Upper lobe of left lung (tissue), 6 donors: Measurements from ENCODE around the gene NUFIP1. TPM values are rescaled to one million over a fixed set of nuclear protein-coding genes. Genes with fewer than 3 reads are reported as not detected.

Experiments used
- ATAC-seq, 2 donors: fragments of 200-7000 bp; cut with Tn5 transposase; one replicate each; pipeline ENCODE4 v1.9.1; 2022; ENCODE audit warnings: mild to moderate bottlenecking in 2 of 2, moderate library complexity in 2 of 2; ENCODE audit not compliant: low FRiP score in 2 of 2
- DNase-seq, 2 donors: peaks; one replicate each; pipeline ENCODE4 v3.0.0-alpha.2; 2019 to 2020
- H3K27ac ChIP-seq, 4 donors: fragments of 200-600 bp; sonication (generic); one replicate each; pipeline ENCODE4 v1.5.1; 2016 to 2019
- H3K27me3 ChIP-seq, 4 donors: fragments of 200-600 bp; sonication (generic); one replicate each; pipeline ENCODE4 v1.5.1; 2017 to 2019
- H3K36me3 ChIP-seq, 4 donors: fragments of 200-600 bp; sonication (generic); one replicate each; pipeline ENCODE4 v1.5.1; 2016 to 2019
- H3K4me1 ChIP-seq, 4 donors: fragments of 200-600 bp; sonication (generic); one replicate each; pipeline ENCODE4 v1.5.1; 2018 to 2019
- H3K4me3 ChIP-seq, 4 donors: fragments of 200-600 bp; sonication (generic); one replicate each; pipeline ENCODE4 v1.5.1; 2017 to 2019; ENCODE audit warnings: mild to moderate bottlenecking in 2 of 4, moderate library complexity in 1 of 4
- H3K9me3 ChIP-seq, 4 donors: fragments of 200-600 bp; sonication (generic); one replicate each; pipeline ENCODE4 v1.5.1; 2018 to 2019
- EP300 ChIP-seq, 4 donors: sonication (generic); formaldehyde crosslinking; IDR thresholded peaks; one replicate each; pipeline ENCODE4 v1.5.1; 2017; ENCODE audit warnings: antibody characterized with exemption in 4 of 4, control low read depth in 2 of 4
- POLR2A ChIP-seq, 4 donors: fragments of 450-650 bp; IDR thresholded peaks; one replicate each; pipeline ENCODE4 v1.5.1; 2016 to 2017; ENCODE audit warnings: antibody characterized with exemption in 4 of 4, mild to moderate bottlenecking in 2 of 4
- POLR2AphosphoS5 ChIP-seq, 2 donors: sonication (generic); formaldehyde crosslinking; IDR thresholded peaks; one replicate each; pipeline ENCODE4 v1.5.1; 2017; ENCODE audit warnings: antibody characterized with exemption in 2 of 2
- WGBS, 2 donors: methylation state at CpG; one replicate each; pipeline ENCODE4 v1.1.5; 2017 to 2018; 5-methylcytosine and 5-hydroxymethylcytosine counted together
- total RNA-seq, 6 donors: library from RNA; depleted of rRNA in 4 of 6; stranded (reverse); fragments of >200 nt in 4 of 6; gene quantifications; one replicate each; pipeline versions ENCODE4 v1.1.0 to v1.2.1, GENCODE V29; 2016 to 2021
- TF ChIP-seq, protein P1 (sequence below), 6 experiments: fragments of 450-650 bp in 4 of 6; fragments of 200-600 bp in 2 of 6; sonication (generic) in 2 of 6; IDR thresholded peaks; one replicate each; pipeline ENCODE4 v1.5.1; 2016 to 2019; ENCODE audit warnings: antibody characterized with exemption in 6 of 6
- donor health status: DM: no; HTN: no; CAD: no; lungs with moderate emphysema.
- donor health status: DM: no; HTN: yes; CAD: no; lungs with severe emphysema.

The NUFIP1 gene
- total RNA-seq, 6 donors from 2014 or later: 0.78 to 4.1 (median 3.5) TPM

DNA sequence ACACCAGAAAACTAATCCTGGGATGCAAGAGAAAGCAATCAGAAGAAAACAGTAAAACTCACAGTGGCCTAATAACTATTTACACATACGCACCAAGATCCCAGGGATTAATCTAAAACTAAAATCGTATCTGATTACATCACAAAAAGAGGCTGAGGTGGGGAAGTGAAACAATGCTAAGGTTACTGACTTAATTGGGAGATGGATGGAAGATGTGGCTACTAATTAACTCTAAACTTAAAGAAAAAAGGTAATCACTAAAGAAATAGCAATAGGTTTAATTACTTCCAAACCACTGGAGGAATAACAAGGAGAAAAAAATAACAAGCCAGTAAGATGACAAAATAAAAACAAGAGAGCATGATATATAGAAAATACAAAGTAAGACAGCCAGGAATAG is 50.4 kb downstream of the NUFIP1 start:
- ATAC-seq (no peak), DNase-seq (no peak)
- Histone ChIP-seq H3K27ac (no peak overlapping the region), H3K27me3 (no peaks in the 10 kb centered on the region), H3K36me3 (peaks cover 0 to 13% (median 0%) of the 10 kb centered on the region in 4 donors), H3K9me3 (no peaks in the 10 kb centered on the region), H3K4me3 (no peak overlapping the region), H3K4me1 (peaks cover 0 to 9% (median under 1%) of the 10 kb centered on the region in 4 donors)
- TF ChIP-seq POLR2AphosphoS5 (IDR thresholded peaks at IDR 0.05): no peak
- no peak for TF ChIP-seq EP300 (IDR thresholded peaks at IDR 0.05)
- no peak for TF ChIP-seq POLR2A (IDR thresholded peaks at IDR 0.05)
- TF ChIP-seq, protein P1, sequence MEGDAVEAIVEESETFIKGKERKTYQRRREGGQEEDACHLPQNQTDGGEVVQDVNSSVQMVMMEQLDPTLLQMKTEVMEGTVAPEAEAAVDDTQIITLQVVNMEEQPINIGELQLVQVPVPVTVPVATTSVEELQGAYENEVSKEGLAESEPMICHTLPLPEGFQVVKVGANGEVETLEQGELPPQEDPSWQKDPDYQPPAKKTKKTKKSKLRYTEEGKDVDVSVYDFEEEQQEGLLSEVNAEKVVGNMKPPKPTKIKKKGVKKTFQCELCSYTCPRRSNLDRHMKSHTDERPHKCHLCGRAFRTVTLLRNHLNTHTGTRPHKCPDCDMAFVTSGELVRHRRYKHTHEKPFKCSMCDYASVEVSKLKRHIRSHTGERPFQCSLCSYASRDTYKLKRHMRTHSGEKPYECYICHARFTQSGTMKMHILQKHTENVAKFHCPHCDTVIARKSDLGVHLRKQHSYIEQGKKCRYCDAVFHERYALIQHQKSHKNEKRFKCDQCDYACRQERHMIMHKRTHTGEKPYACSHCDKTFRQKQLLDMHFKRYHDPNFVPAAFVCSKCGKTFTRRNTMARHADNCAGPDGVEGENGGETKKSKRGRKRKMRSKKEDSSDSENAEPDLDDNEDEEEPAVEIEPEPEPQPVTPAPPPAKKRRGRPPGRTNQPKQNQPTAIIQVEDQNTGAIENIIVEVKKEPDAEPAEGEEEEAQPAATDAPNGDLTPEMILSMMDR (IDR thresholded peaks at IDR 0.05): no peak
- 79 to 82% methylated on average over 2 of the region's 2 CpGs for WGBS, 2 donors

- Histone ChIP-seq H3K4me1 (peaks cover 4 to 22% (median 14%) of the 10 kb centered on the region in 4 donors), H3K27ac (no peak overlapping the region), H3K36me3 (peaks cover 0 to 4% (median 0%) of the 10 kb centered on the region in 4 donors), H3K9me3 (no peaks in the 10 kb centered on the region), H3K27me3 (no peaks in the 10 kb centered on the region), H3K4me3 (no peak overlapping the region)
- WGBS, 2 donors: 76 to 94% methylated on average over 1 of the region's 1 CpG
- DNase-seq: no peak
- TF ChIP-seq EP300 (IDR thresholded peaks at IDR 0.05) (no peak), POLR2A (IDR thresholded peaks at IDR 0.05) (no peak), POLR2AphosphoS5 (IDR thresholded peaks at IDR 0.05) (no peak)
- TF ChIP-seq, protein P1 (IDR thresholded peaks at IDR 0.05): no peak
- ATAC-seq: no peak
Measured at GRCh38 chr13:44936246-44936645, 53.0 kb downstream of the NUFIP1 start.

DNA sequence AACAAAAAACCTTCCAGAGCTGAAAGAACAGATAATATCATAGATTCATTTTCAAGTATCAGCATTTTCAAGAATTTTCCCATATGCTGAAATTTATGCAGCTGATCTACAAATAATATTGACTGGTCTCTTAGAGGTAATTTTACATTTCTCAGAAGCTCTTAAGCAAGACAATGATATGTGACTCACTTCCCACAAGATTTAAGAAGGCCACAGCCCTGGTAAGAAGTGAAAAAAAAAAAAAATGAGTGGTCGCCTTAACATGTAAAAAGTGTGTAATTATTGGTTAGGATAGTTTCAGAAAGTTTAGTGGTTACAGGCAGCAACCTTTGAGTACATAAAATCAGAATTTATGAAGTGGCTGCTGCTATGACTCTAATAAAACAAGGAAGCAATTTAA is 54.5 kb downstream of the NUFIP1 start:
- WGBS, 2 donors: 0% methylated on average over 1 of the region's 1 CpG
- H3K4me1 ChIP-seq: peaks cover 4 to 22% (median 14%) of the 10 kb centered on the region in 4 donors
- no peaks in the 10 kb centered on the region for H3K9me3 ChIP-seq
- no peak overlapping the region for H3K4me3 ChIP-seq
- H3K36me3 ChIP-seq: no peaks in the 10 kb centered on the region
- DNase-seq: no peak
- H3K27ac ChIP-seq: no peak overlapping the region
- no peak for ATAC-seq
- TF ChIP-seq POLR2A (IDR thresholded peaks at IDR 0.05) (no peak), EP300 (IDR thresholded peaks at IDR 0.05) (no peak), POLR2AphosphoS5 (IDR thresholded peaks at IDR 0.05) (no peak)
- TF ChIP-seq, protein P1 (IDR thresholded peaks at IDR 0.05): no peak
- H3K27me3 ChIP-seq: no peaks in the 10 kb centered on the region

DNA sequence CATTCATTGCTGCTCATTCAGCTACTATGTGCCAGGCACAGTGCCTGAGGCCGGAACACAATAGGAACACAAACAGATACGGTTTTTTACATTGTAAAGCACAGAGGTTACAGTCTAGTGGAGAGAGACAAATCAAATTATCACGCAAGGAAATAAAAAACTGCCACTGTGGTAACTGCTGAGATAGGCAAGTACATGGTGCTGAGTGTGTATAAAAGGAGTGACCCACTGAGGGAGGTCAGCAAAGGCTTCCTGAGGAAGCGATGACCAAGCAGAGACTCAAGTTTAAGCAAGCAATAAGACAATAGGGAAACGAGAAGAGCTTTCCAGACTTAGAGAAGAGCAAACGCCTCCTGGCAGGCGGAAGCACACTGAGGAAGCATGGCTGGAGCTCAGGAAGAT is 56.4 kb downstream of the NUFIP1 start:
- no peaks in the 10 kb centered on the region for H3K27me3 ChIP-seq
- no peak overlapping the region for H3K4me3 ChIP-seq
- peaks cover 4 to 22% (median 14%) of the 10 kb centered on the region in 4 donors for H3K4me1 ChIP-seq
- no peaks in the 10 kb centered on the region for H3K9me3 ChIP-seq
- no peaks in the 10 kb centered on the region for H3K36me3 ChIP-seq
- ATAC-seq (peak; percentile 81 to 87), DNase-seq (no peak)
- 42 to 55% methylated on average over 7 of the region's 7 CpGs for WGBS, 2 donors
- peak overlapping the region; percentile 63 to 71 (median 68) for H3K27ac ChIP-seq
- TF ChIP-seq, protein P1 (IDR thresholded peaks at IDR 0.05): no peak
- no peak for TF ChIP-seq POLR2A (IDR thresholded peaks at IDR 0.05)
- peak; percentile 54 to 62 for TF ChIP-seq POLR2AphosphoS5 (IDR thresholded peaks at IDR 0.05)
- TF ChIP-seq EP300 (IDR thresholded peaks at IDR 0.05): peak in 1 of 4 donors; percentile 25

- WGBS, 2 donors: 55 to 74% methylated on average over 5 of the region's 5 CpGs
- no peaks in the 10 kb centered on the region for H3K9me3 ChIP-seq
- DNase-seq (no peak), ATAC-seq (peak in 1 of 2 donors; percentile 36)
- peak overlapping the region; percentile 63 to 71 (median 68) for H3K27ac ChIP-seq
- H3K4me1 ChIP-seq: peaks cover 4 to 22% (median 14%) of the 10 kb centered on the region in 4 donors
- no peak for TF ChIP-seq POLR2A (IDR thresholded peaks at IDR 0.05)
- TF ChIP-seq, protein P1 (IDR thresholded peaks at IDR 0.05): no peak
- no peak for TF ChIP-seq POLR2AphosphoS5 (IDR thresholded peaks at IDR 0.05)
- TF ChIP-seq EP300 (IDR thresholded peaks at IDR 0.05): no peak
- H3K27me3 ChIP-seq: no peaks in the 10 kb centered on the region
- H3K4me3 ChIP-seq: no peak overlapping the region
- H3K36me3 ChIP-seq: no peaks in the 10 kb centered on the region
Measured at GRCh38 chr13:44932171-44932849, 57.0 kb downstream of the NUFIP1 start.
